Activated T-cell treated with anti-CD3 and anti-CD28 coated beads, Interleukin-2, amount 50 U/mL, for 24 hours (primary cell): ENCODE measurements around the gene MARCHF9.

Experiments used
- DNase-seq: peaks from one replicate; pipeline ENCODE4 v3.0.0-alpha.2; 2020
- H3K27ac Mint-ChIP-seq: 2 replicates; pipeline ENCODE4 v1.8.0; 2020; ENCODE audit warnings: mild to moderate bottlenecking, mixed read lengths
- H3K27me3 Mint-ChIP-seq: 2 replicates; pipeline ENCODE4 v1.8.0; 2020; ENCODE audit warnings: mixed read lengths
- H3K36me3 Mint-ChIP-seq: 2 replicates; pipeline ENCODE4 v1.8.0; 2020; ENCODE audit warnings: low read depth, mixed read lengths
- H3K4me1 Mint-ChIP-seq: 2 replicates; pipeline ENCODE4 v1.8.0; 2020; ENCODE audit warnings: low read depth, mixed read lengths
- H3K4me3 Mint-ChIP-seq: 2 replicates; pipeline ENCODE4 v1.8.0; 2020; ENCODE audit warnings: mild to moderate bottlenecking, moderate library complexity, mixed read lengths
- H3K9me3 Mint-ChIP-seq: 2 replicates; pipeline ENCODE4 v1.8.0; 2020; ENCODE audit warnings: mixed read lengths

The MARCHF9 gene

DNA sequence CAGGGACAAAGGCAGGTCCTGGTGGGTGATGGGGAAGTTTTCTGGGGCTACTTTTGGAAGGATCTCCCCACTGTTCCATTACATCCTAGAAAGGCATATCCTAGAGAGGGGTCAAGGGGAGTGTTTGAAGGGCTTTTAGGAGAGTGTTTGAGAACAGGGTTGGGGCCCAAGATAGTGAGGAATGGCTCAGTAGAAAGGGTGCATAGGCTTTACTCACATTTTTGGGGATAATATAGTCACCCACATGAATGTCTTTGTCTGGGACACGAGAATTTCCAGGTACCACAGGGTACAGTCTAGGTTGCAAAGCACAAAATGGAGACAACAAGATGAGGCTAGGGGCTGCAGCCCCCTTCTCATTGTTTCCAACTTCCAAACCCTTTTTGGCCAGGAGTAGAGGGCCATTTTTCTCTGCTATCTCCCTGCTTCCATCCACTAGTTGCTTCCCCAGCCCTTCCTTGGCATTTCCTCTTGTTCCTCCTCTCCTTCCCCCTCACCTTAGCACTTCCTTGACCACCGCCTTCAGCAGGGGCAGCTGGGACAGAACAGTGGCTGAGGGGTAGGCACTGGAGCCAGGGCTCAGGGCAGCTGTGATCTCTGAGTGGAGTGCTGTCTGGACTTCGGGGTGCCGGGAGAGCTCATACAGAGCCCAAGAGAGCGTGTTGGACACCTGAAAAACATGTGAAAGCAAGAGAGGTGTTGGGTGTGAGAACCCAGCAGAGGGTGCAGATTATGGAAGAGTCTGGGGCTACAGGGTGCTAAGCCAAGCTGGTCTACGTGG, 9.2 kb downstream of the MARCHF9 start:
- no peak for DNase-seq
- peaks cover 56% of the 10 kb centered on the region for H3K4me1 Mint-ChIP-seq
- H3K36me3 Mint-ChIP-seq: peaks cover 79% of the 10 kb centered on the region
- H3K27ac Mint-ChIP-seq: peak overlapping the region; percentile 63
- no peaks in the 10 kb centered on the region for H3K9me3 Mint-ChIP-seq
- H3K27me3 Mint-ChIP-seq: peaks cover 13% of the 10 kb centered on the region
- peak overlapping the region; percentile 91 for H3K4me3 Mint-ChIP-seq

DNA sequence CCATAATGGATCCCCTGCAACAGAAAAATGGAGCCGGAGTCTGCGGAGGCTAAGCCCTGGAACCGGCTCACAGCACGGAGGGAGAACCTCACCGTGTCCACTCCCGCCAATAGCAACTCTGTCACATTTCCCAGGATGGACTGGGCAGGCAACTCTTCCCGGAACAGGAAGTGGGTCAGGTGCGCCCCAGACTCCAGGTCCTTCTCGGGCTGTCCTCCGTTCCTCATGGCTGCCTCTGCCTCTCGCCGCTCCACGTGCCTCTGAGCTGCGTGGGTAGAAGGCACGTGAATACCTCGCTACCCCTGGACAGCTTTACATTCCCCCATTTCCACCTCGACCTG, 9.7 kb downstream of the MARCHF9 start:
- Mint-ChIP-seq H3K4me1 (peaks cover 50% of the 10 kb centered on the region), H3K27ac (peak overlapping the region; percentile 63)
- DNase-seq: no peak

DNA sequence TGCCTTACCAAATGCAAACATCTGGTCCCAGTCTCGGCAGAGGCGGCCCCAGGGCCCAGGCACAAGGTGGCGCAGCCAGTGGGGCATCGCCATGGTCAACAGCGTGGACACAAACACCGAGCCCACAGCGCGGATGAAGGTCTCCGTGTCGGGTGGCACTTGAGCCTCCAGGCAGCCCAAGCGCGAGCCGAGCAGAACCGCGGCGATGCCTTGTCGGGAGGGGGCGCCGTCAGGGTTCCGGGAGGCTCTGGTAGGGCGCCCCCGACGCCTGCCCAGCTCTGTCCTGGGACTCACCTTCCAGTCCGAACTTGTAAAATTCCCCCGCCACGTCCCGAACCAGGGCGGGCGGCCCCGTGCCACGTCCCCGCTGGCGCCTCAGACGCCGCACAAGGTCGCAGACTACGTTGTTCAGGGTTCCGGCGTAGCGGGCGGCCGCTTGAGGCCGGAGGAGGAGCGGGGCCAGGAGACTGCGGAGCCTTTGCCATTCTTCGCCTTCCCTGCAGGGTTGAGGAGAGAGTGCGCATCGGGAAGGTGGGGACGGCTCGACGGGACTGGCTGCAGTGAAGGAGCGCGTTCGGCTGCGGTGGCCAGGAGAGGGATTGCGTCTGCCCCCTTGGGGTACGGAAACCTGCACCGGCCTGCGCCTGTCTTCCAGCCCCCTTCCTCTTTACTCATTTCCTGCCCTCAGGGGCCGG, 10.2 kb downstream of the MARCHF9 start:
- Mint-ChIP-seq H3K4me1 (peaks cover 50% of the 10 kb centered on the region), H3K4me3 (peak overlapping the region; percentile 91), H3K9me3 (no peaks in the 10 kb centered on the region), H3K27me3 (peaks cover 13% of the 10 kb centered on the region), H3K36me3 (peaks cover 79% of the 10 kb centered on the region), H3K27ac (peak overlapping the region; percentile 63)
- peak; percentile 79 for DNase-seq

More for the DNA sequence above, 9.7 kb downstream of the MARCHF9 start:
- Mint-ChIP-seq H3K4me3 (peak overlapping the region; percentile 91), H3K36me3 (peaks cover 79% of the 10 kb centered on the region), H3K27me3 (peaks cover 13% of the 10 kb centered on the region), H3K9me3 (no peaks in the 10 kb centered on the region)

DNA sequence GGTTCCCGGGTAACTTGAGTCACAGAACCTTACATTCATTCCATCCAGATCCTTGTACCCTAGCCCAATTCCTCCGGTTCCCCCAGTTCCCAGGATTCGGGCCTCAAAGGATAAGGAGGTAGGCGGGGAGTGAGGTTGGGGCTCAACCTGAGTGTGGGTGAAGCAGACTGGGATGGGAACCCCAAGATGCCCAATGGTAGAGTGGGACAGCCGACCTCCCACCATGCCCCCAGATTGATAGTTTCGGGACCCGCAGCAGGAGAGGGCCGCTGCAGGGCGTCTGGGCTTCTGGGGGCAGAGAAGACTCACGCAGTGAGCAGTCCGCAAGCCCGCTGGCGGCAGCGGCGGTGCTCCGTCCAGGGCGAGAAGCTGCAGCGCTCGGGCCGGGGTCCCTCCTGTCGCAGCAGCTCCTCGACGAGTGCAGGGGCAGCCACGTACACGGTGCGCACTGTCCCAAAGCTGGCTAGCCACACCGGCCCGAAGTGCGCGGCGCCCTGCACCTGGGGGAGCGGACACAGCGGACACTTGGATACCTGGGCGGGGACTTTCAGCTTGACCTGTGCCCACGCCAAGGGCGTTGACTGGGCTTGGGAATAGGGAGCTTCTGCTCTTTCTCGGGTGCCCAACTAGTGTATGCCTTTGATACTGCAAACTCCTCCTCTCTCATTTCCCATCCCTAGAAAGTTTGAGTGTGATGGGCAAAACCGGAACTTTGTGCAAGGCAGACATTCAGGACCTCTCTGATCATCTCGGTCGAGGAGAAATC, 11.0 kb downstream of the MARCHF9 start:
- no peak for DNase-seq
- Mint-ChIP-seq H3K27me3 (peaks cover 13% of the 10 kb centered on the region), H3K9me3 (no peaks in the 10 kb centered on the region), H3K36me3 (peaks cover 79% of the 10 kb centered on the region), H3K4me1 (peaks cover 51% of the 10 kb centered on the region), H3K4me3 (peak overlapping the region; percentile 91), H3K27ac (peak overlapping the region; percentile 67)

DNA sequence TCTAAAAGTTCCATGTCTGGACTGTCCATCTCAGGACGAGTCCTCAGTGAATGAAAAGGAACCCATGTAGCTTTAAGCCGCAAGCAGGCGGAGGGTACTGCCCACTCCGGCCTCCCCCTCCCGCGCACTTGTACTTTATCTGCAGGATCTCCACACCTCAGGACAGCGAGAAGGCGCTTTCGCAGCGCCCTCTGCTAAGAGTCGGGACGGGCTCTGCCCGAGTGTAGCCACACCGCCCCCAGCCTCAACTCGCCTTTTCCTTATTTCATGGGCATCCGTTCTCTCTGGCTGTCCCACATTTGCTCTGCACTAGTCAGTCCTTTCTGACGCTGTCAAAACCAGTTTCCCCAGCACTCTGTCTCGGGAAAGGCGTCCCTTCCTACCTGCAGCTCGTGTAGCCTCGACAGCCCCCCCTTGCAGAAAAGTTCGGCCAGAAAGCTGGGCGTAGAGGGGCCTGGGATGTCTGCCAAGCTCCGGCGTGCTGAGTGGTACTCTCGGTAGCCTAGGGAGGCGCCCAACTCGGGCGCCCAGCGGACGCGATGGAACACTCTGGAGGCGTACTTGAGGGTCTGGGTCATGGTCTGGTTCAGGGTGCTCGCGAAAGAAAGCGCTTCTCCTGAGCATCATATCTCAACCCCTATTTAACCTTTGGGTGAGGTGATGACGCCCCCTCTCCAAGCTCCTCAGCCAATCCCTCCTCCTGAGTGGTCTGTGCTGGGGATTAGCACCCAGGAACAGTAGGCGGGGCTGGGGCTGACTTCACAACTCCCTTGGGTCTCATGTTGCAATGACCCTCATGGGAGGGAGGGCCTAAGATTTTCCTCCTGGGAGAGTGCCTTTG, 11.8 kb downstream of the MARCHF9 start, which contains the start of gene CYP27B1:
TSS of gene CYP27B1 (minus strand) at position 615 of the 841 bp plus-strand sequence. CDS start at position 578, 37 bp downstream.
- Mint-ChIP-seq H3K4me1 (peaks cover 57% of the 10 kb centered on the region), H3K4me3 (peak within 1 kb of the TSS; percentile 91), H3K27me3 (peaks cover 13% of the 10 kb centered on the region), H3K27ac (peak within 1 kb of the TSS; percentile 67), H3K9me3 (no peaks in the 10 kb centered on the region), H3K36me3 (peaks cover 79% of the 10 kb centered on the region)
- DNase-seq: peak; percentile 48

DNA sequence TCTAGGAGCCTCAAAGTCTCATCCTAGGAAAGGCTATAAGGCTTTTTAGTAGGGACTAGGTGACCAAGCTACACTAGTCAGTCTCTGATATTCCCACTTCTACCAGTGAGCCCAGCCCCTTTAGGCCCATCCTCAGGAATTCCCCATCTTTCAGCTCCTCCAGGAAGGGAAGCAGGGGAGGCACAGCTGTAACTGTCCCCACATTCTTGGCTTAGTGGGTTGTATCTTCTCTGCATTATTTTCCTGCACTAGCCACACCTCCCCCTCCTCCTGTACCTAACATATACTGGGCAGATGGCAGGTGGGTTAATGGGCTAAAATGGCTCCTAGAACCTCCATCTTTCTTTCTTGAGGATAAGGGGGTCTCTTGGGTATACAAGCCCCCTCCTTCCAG, 12.4 kb downstream of the MARCHF9 start:
- no peaks in the 10 kb centered on the region for H3K9me3 Mint-ChIP-seq
- peak overlapping the region; percentile 91 for H3K4me3 Mint-ChIP-seq
- H3K27ac Mint-ChIP-seq: no peak overlapping the region
- H3K4me1 Mint-ChIP-seq: peaks cover 58% of the 10 kb centered on the region
- H3K27me3 Mint-ChIP-seq: peaks cover 13% of the 10 kb centered on the region
- DNase-seq: no peak
- H3K36me3 Mint-ChIP-seq: peaks cover 75% of the 10 kb centered on the region

DNA sequence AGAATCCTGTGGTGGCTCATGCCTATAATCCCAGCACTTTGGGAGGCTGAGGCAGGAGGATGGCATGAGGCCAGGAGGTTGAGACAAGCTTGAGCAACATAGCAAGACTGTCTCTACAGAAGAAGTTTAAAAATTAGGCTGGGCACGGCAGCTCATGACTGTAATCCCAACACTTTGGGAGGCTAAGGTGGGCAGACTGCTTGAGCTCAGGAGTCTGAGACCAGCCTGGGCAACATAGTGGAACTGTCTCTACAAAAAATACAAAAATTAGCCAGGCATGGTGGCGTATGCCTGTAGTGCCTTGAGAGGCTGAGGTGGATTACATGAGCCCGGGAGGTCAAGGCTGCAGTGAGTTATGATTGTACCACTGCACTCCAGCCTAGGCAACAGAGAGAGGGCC, 13.0 kb downstream of the MARCHF9 start:
- peaks cover 57% of the 10 kb centered on the region for H3K4me1 Mint-ChIP-seq
- peaks cover 71% of the 10 kb centered on the region for H3K36me3 Mint-ChIP-seq
- H3K9me3 Mint-ChIP-seq: no peaks in the 10 kb centered on the region
- no peak overlapping the region for H3K4me3 Mint-ChIP-seq
- no peak for DNase-seq
- H3K27ac Mint-ChIP-seq: no peak overlapping the region
- peaks cover 13% of the 10 kb centered on the region for H3K27me3 Mint-ChIP-seq

DNA sequence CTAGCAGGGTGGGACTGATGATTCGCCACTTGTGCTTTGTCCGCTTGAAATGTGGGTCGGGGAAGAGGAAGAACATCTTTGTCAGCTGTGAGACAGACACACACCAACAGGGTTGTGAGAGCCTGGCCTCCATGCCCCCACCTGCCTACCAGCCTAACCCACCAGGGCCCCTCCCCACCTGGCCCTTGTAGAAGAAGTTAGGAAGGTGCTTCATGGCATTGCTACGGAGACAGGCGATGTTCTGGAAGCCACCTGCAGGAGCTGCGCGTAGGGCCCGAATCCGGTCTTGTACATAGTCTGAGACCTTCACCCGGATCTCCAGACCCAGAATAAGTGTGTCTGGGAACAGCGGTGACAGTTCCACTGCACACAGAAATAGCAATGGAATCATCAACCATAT, 14.7 kb downstream of the MARCHF9 start:
- no peaks in the 10 kb centered on the region for H3K9me3 Mint-ChIP-seq
- no peak overlapping the region for H3K4me3 Mint-ChIP-seq
- H3K27ac Mint-ChIP-seq: no peak overlapping the region
- no peak for DNase-seq
- H3K36me3 Mint-ChIP-seq: peaks cover 59% of the 10 kb centered on the region
- H3K4me1 Mint-ChIP-seq: peaks cover 47% of the 10 kb centered on the region
- peaks cover 9% of the 10 kb centered on the region for H3K27me3 Mint-ChIP-seq

DNA sequence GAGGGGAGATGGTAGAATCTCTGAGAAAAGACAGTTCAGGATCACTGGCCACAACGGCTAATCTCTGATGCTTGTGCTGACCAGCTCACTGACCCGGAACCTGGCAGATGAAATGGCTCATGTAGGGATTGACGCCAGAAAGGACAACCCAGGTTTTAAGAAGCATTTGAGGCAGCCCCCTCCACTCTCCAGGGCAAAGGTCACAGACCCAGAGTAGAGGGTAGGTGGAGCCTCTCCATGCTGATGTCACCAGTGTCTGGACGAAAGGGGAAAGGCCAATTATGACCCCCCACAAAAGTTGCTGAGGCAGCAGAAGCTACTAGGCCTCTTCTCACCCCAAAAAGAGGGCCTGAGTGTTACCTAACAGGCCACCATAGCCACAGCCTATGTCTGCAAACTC, 15.8 kb downstream of the MARCHF9 start:
- H3K36me3 Mint-ChIP-seq: peaks cover 55% of the 10 kb centered on the region
- H3K4me1 Mint-ChIP-seq: peaks cover 39% of the 10 kb centered on the region
- H3K27me3 Mint-ChIP-seq: peaks cover 9% of the 10 kb centered on the region
- DNase-seq: no peak
- H3K27ac Mint-ChIP-seq: peak overlapping the region; percentile 100
- H3K9me3 Mint-ChIP-seq: no peaks in the 10 kb centered on the region
- peak overlapping the region; percentile 98 for H3K4me3 Mint-ChIP-seq

DNA sequence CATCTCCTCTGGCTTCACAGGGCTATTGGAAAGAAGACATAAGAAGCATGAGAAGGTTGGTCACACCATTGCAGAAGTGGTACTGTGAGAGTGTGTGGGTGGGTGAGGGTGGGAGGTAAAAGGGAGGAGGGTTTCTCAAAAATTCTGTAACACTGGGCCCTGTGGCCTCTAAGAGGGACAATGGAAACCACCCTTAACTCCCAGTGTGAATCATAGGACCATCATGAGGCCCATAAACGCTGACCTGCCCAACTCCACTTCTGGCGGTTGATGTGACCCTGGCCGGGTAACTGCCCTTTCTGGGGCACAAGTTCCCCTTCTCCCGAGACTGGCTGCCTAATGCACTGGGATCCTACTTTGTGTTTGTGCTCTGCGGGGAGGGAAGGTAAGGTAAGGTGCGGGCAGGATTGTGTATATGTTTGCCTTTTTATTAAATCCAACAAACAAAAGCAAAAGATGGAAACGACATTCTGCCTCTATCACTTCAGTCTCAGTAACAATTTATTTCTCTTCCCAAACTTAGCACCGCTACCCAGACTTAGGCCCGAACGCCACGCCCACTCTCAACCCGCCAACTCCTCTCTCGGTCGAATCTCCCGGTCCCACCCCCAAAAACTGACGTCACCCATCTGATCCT, 16.5 kb downstream of the MARCHF9 start:
- peak overlapping the region; percentile 100 for H3K27ac Mint-ChIP-seq
- DNase-seq: peak; percentile 43
- H3K9me3 Mint-ChIP-seq: no peaks in the 10 kb centered on the region
- peak overlapping the region; percentile 98 for H3K4me3 Mint-ChIP-seq
- peaks cover 7% of the 10 kb centered on the region for H3K27me3 Mint-ChIP-seq
- H3K36me3 Mint-ChIP-seq: peaks cover 57% of the 10 kb centered on the region
- peaks cover 34% of the 10 kb centered on the region for H3K4me1 Mint-ChIP-seq

DNA sequence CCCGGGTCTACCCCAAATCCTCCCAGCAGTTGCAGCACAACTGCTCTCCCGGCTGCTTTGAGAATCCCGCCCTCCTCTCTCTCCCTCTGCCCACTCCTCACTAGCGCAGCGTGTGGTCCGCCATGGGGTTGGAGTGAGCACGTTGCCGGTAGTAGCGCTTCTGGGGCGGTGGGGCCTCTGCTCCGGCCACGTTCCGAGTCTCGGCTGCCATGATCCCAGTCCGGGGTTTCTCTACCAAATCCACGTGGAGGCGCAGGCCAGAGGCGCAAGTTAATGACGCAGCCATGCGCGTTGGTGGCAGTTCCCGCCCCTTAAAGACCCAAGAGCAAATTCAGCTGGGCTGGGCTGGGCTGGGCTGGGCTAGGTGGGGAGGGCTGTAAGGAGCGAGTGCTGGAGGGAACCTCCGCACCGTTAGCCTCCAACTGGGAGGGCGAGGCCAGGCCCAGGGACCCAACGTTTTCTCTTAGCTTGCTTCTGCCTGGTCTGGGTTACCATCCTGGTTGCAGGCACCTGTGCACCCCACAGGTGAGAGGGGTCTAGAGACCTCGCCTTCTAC, 17.0 kb downstream of the MARCHF9 start, which contains the start of gene METTL1:
TSS of gene METTL1 (minus strand) at position 233 of the 556 bp plus-strand sequence. CDS start at position 211, 22 bp downstream.
- Mint-ChIP-seq H3K27ac (peak within 1 kb of the TSS; percentile 100), H3K36me3 (peaks cover 57% of the 10 kb centered on the region), H3K4me1 (peaks cover 28% of the 10 kb centered on the region), H3K27me3 (peaks cover under 1% of the 10 kb centered on the region), H3K4me3 (peak within 1 kb of the TSS; percentile 98), H3K9me3 (no peaks in the 10 kb centered on the region)
- DNase-seq: peak; percentile 97

DNA sequence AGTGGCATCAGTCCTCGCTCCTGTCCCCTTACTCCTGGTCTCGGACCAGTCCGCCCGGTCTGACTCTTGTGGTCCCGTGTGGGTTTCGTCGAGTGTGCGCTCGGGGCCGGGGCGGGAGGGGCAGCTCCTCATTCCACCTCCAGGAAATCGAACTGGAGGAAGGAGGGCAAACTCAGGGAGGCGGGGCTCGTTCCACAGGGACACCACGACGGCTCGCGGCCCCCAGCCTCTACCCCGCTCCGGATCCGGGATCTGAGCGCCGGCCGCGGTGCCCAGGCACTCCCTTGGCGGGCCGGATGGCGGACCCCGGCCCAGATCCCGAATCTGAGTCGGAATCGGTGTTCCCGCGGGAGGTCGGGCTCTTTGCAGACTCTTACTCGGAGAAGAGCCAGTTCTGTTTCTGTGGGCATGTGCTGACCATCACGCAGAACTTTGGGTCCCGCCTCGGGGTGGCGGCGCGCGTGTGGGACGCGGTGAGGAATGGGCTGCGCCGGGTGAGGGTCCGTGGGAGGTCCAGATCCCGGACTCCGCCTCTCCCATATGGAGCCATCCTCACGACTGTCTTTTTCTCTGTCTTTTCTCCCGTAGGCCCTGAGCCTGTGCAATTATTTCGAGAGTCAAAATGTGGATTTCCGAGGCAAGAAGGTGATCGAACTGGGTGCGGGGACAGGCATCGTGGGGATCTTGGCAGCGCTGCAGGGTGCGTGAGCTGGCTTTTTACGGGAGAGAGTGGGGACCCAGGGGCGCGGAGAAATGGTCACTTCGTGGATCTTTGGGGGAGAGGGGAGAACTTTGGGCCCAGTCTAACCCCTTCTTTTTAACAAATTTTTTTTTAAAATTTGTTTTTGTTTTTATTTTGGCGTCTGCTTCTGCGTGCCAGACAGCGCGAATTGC, 17.8 kb downstream of the MARCHF9 start, which contains the start of gene EEF1AKMT3:
TSS of gene EEF1AKMT3 (plus strand) at position 186 of the 894 bp plus-strand sequence. CDS start at position 297, 111 bp downstream.
- no peaks in the 10 kb centered on the region for H3K27me3 Mint-ChIP-seq
- H3K27ac Mint-ChIP-seq: peak within 1 kb of the TSS; percentile 100
- DNase-seq: no peak
- H3K4me1 Mint-ChIP-seq: peaks cover 26% of the 10 kb centered on the region
- peaks cover 54% of the 10 kb centered on the region for H3K36me3 Mint-ChIP-seq
- H3K9me3 Mint-ChIP-seq: no peaks in the 10 kb centered on the region
- peak within 1 kb of the TSS; percentile 98 for H3K4me3 Mint-ChIP-seq
